RWPE1 (cell line): ENCODE data around the gene SPCS2.

Experiments used
- CTCF ChIA-PET: fragments of 350-600 bp; sonication (Branson Sonifier 250); formaldehyde crosslinking; extraction: SDS; loops from one replicate; lab custom pipeline; 2021; lab: Yijun Ruan, JAX
- POLR2A ChIA-PET: fragments of 400-600 bp; formaldehyde crosslinking; extraction: SDS; loops from one replicate; lab custom pipeline; 2020; ENCODE audit warnings: antibody characterized with exemption; ENCODE audit not compliant: low non-redundant PET; lab: Yijun Ruan, JAX
- DNase-seq: peaks from one replicate; pipeline ENCODE4 v3.0.0; 2012; ENCODE audit warnings: low spot score
- H3K27ac ChIP-seq: fragments of 450-650 bp; 2 replicates; pipeline ENCODE4 v1.5.1; 2017
- TF ChIP-seq, protein P1 (sequence below): fragments of 450-650 bp; conservative IDR thresholded peaks from 2 replicates; pipeline ENCODE4 v1.5.1; 2017; ENCODE audit warnings: low read depth, mild to moderate bottlenecking

SPCS2 gene

DNA sequence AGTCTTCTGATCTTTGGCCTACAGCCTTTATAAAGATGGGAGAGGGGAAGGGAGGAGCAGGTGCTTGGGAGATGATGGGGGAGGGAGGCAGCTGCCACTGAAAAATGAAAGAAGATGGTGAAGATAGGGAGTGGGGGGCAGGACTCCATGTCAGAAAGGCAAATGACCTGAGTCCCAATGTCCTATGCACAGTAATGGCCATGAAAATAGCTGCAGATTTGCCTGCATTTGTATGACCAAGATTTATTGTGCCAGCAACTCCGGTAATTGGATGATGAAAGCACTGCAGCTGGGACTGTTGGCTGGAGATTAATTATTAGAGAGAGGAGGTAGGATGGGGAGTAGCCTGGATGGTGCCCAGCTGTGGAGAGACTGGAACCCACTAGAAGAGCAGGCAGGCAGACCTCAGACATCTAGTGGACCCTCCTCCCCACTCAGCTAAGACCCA lies 75.7 kb downstream of the SPCS2 start:
- TF ChIP-seq, protein P1, sequence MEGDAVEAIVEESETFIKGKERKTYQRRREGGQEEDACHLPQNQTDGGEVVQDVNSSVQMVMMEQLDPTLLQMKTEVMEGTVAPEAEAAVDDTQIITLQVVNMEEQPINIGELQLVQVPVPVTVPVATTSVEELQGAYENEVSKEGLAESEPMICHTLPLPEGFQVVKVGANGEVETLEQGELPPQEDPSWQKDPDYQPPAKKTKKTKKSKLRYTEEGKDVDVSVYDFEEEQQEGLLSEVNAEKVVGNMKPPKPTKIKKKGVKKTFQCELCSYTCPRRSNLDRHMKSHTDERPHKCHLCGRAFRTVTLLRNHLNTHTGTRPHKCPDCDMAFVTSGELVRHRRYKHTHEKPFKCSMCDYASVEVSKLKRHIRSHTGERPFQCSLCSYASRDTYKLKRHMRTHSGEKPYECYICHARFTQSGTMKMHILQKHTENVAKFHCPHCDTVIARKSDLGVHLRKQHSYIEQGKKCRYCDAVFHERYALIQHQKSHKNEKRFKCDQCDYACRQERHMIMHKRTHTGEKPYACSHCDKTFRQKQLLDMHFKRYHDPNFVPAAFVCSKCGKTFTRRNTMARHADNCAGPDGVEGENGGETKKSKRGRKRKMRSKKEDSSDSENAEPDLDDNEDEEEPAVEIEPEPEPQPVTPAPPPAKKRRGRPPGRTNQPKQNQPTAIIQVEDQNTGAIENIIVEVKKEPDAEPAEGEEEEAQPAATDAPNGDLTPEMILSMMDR = no peak
- DNase-seq = no peak
- H3K27ac ChIP-seq = no peak overlapping the region
- POLR2A ChIA-PET = no interaction called here
- CTCF ChIA-PET = interaction anchor here (3.7 kb wide), 1 partner anchor 180 kb away, joined by 36 read pairs; no protein-coding TSS in a partner anchor

DNA sequence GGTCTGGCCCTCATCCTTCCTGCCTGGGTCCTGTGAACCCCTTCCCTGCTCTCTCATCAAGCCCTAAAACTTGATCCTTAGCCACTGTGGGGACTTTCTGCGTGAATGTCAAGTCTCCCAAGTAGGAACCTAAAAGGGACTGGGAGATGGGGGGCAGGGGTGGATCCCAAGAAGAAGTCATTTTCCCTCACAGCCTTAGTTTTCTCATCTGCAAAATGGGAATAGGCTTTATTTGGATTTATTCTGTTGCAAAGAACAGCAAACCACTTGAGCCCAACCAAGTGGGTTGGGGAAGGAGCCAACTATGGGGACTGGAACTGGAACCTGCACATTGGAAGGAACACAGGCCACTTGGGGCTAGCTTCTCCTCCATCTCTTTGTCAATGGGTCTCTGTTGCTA lies 76.5 kb downstream of the SPCS2 start:
- CTCF ChIA-PET = interaction anchor here (0.6 to 3.7 kb wide), 3 partner anchors 119 to 180 kb away, joined by 3 to 36 read pairs (median 5); no protein-coding TSS in a partner anchor
- POLR2A ChIA-PET = no interaction called here
- TF ChIP-seq, protein P1 = no peak

DNA sequence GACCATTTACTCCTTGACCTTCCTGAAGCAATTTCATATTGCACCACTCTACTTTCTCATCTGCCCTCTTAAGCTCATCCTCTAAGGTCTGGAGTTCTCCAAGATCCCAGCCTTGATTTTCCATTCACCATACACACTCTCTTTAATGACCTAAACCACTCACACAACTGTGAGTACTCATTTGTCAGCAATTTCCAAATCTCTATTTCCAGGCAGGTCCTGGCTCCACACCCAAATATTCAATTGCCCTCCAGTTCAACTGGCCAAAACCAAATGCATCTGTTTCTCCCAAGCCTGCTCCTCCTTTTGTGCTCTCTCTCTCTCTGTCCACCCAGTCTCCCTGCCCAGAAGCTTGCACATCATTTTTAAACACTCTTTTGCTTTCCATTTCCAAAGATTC lies 79.3 kb downstream of the SPCS2 start:
- DNase-seq = no peak
- no peak overlapping the region for H3K27ac ChIP-seq
- TF ChIP-seq, protein P1 = no peak
- ChIA-PET CTCF (interaction anchor here (0.7 to 1.2 kb wide), 2 partner anchors 90 to 220 kb away, joined by 4 read pairs; no protein-coding TSS in a partner anchor), POLR2A (no interaction called here)

More for the DNA sequence above, 76.5 kb downstream of the SPCS2 start:
- no peak for DNase-seq
- H3K27ac ChIP-seq = no peak overlapping the region
